ENCODE measurements around the gene FAM76A.
"Not testable (repeated sequence)": the region's sequence is repeated elsewhere in the genome, so short reads cannot be mapped to it uniquely, and the experiment has no call there.

Gene FAM76A

GRCh38 chr1:27725374-27726172, at the start of gene FAM76A:
FAM76A (plus strand) TSS chr1:27725961; CDS start chr1:27726081, 120 bp downstream.
- peak; percentile 100 for DNase-seq

GRCh38 chr1:27676410-27676809, 49.4 kb upstream of the FAM76A start:
- DNase-seq = no peak

GRCh38 chr1:27678747-27679146, 47.0 kb upstream of the FAM76A start:
- DNase-seq = no peak

GRCh38 chr1:27680225-27680791, 45.5 kb upstream of the FAM76A start:
- not testable (repeated sequence) for DNase-seq

GRCh38 chr1:27681580-27681979, 44.2 kb upstream of the FAM76A start:
- DNase-seq = not testable (repeated sequence)

GRCh38 chr1:27682351-27682944, 43.3 kb upstream of the FAM76A start:
- DNase-seq = no peak

GRCh38 chr1:27684176-27684575, 41.6 kb upstream of the FAM76A start:
- no peak for DNase-seq

GRCh38 chr1:27686223-27686990, 39.4 kb upstream of the FAM76A start:
- DNase-seq = peak; percentile 87

- DNase-seq = no peak
These were observed 37.9 kb upstream of the FAM76A start for GRCh38 chr1:27687906-27688305.

- no peak for DNase-seq
These were observed 36.2 kb upstream of the FAM76A start for GRCh38 chr1:27689423-27690173.

- no peak for DNase-seq
These were observed 35.6 kb upstream of the FAM76A start for GRCh38 chr1:27690183-27690582.

- DNase-seq = not testable (repeated sequence)
These were observed 28.9 kb upstream of the FAM76A start for GRCh38 chr1:27696835-27697234.

GRCh38 chr1:27704958-27705357, 20.8 kb upstream of the FAM76A start:
- DNase-seq = no peak

GRCh38 chr1:27705545-27705944, 20.2 kb upstream of the FAM76A start:
- no peak for DNase-seq

- no peak for DNase-seq
These were observed 15.2 kb upstream of the FAM76A start for GRCh38 chr1:27710574-27710973.

- DNase-seq = peak; percentile 85
These were observed 12.5 kb upstream of the FAM76A start for GRCh38 chr1:27713139-27713725.

GRCh38 chr1:27713869-27714513, 11.8 kb upstream of the FAM76A start:
- DNase-seq = peak; percentile 18

- DNase-seq = no peak
These were observed 9.4 kb upstream of the FAM76A start for GRCh38 chr1:27716262-27716895.

GRCh38 chr1:27719286-27720251, 6.2 kb upstream of the FAM76A start:
- peak; percentile 56 for DNase-seq

GRCh38 chr1:27724961-27725373, 794 bp upstream of the FAM76A start:
- DNase-seq = no peak
